ENCODE data around the gene RHCG. TPM values are rescaled to one million over a fixed set of nuclear protein-coding genes. Genes with fewer than 3 reads are reported as not detected.

The RHCG gene
- total and polyA plus RNA-seq, 2 of the 13 experiments (the other 11 are each of a cell fraction or from before 2014, with no cell fraction given), result not detected

DNA sequence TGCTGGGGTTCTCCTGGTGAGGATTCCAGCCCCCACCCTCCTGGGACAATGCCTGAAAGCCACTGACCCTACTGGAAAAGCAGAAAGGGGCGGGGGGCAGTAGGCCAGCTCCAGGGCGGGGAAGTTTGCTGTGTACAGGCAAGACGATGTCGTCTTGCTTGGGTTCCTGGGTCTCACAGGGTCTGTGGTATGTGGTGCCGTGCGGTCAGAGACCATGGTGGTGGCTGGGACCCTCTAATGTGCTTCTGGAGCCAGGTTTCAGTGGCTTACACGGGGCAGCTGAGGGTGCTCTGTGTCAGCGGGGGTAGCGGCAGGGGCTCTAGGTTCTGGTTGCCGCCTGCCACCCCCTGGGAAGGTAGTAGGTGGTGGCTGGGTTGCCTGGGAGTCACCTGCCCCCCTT lies 54.2 kb downstream of the RHCG start:
- no peak overlapping the region for H3K27ac ChIP-seq (ENCODE audit: extremely low read length, insufficient read depth, low read length)
- H2AFZ ChIP-seq (ENCODE audit: low read length), result no peak overlapping the region
- DNase-seq (ENCODE audit: low spot score) (no peak), FAIRE-seq (no peak), ATAC-seq (no peak)
- no TSS peak for BruUV-seq (replicated peaks)
- no peaks in the 10 kb centered on the region for H3K79me2 ChIP-seq (ENCODE audit: insufficient read depth, low read length)
- CTCF ChIA-PET (ENCODE audit: low intra/inter-chr PET ratio, low total read pairs), result interaction anchor here (1.3 to 2.3 kb wide), 2 partner anchors 30 to 115 kb away, joined by 7 to 34 read pairs; no protein-coding TSS in a partner anchor
- no peaks in the 10 kb centered on the region for H4K20me1 ChIP-seq (ENCODE audit: insufficient read depth, low read length)
- no peaks in the 10 kb centered on the region for H3K9me3 ChIP-seq (ENCODE audit: low read length)
- WGBS (ENCODE audit: low lambda C conversion rate), result 37% methylated on average over 6 of the region's 10 CpGs
- H3K9ac ChIP-seq (ENCODE audit: insufficient read depth, low read depth, low read length), result no peak overlapping the region
- peaks cover 1% of the 10 kb centered on the region for H3K4me1 ChIP-seq (ENCODE audit: insufficient read depth, low read length)
- no peak overlapping the region for H3K4me2 ChIP-seq (ENCODE audit: low read depth, low read length)
- intact Hi-C loops (cut with micrococcal nuclease; ENCODE audit: unreplicated experiment), result loop anchor here (1.0 kb wide), 1 partner anchor 31 kb away; no protein-coding TSS in a partner anchor
- peaks cover 4 to 37% of the 10 kb centered on the region in 2 experiments; a peak in 3 of 5 replicates for H3K27me3 ChIP-seq (ENCODE audit: control insufficient read depth in 1 of 2, insufficient read depth in 2 of 2, low read length in 2 of 2)
- POLR2A ChIA-PET, result no interaction called here
- in situ Hi-C loops (cut with HindIII; ENCODE audit: extremely low pct_ligation_motif_present, low pct_unique_long_range_greater_than_20kb), result no loop called here
- H3K4me3 ChIP-seq (replicated peaks in 1 of 3; ENCODE audit: insufficient read depth in 1 of 3, low read depth in 2 of 3, low read length in 3 of 3), result no peak overlapping the region
- no peaks in the 10 kb centered on the region for H3K36me3 ChIP-seq (replicated peaks in 1 of 2; ENCODE audit: control insufficient read depth in 1 of 2, insufficient read depth in 2 of 2, low read length in 2 of 2)
- TF ChIP-seq GZF1 (CRISPR knock-in tag; IDR thresholded peaks at IDR 0.05), result no peak
- no peak for TF ChIP-seq DNMT1 (CRISPR knock-in tag; IDR thresholded peaks at IDR 0.05)
- no peak for TF ChIP-seq ZNF556 (CRISPR knock-in tag; IDR thresholded peaks at IDR 0.05; ENCODE audit: borderline replicate concordance)
- TF ChIP-seq CBX2 (IDR thresholded peaks at IDR 0.05; ENCODE audit: low read depth, low read length), result no peak
- no peak for TF ChIP-seq CBX2 (CRISPR knock-in tag; IDR thresholded peaks at IDR 0.05; ENCODE audit: low read depth)
- TF ChIP-seq TBL1XR1 (IDR thresholded peaks at IDR 0.05; ENCODE audit: borderline replicate concordance, low read length, partially characterized antibody), result no peak
- no peak for TF ChIP-seq PRPF4 (IDR thresholded peaks at IDR 0.05; ENCODE audit: low read depth, low read length, poor library complexity, severe bottlenecking)
- TF ChIP-seq PCBP1 (IDR thresholded peaks at IDR 0.05; ENCODE audit: borderline replicate concordance, low read depth, low read length), result no peak
- no peak for TF ChIP-seq CHD2 (IDR thresholded peaks at IDR 0.05; ENCODE audit: low read depth, low read length)
- no peak for TF ChIP-seq NR2F1 (CRISPR knock-in tag; IDR thresholded peaks at IDR 0.05)
- TF ChIP-seq, protein P1, sequence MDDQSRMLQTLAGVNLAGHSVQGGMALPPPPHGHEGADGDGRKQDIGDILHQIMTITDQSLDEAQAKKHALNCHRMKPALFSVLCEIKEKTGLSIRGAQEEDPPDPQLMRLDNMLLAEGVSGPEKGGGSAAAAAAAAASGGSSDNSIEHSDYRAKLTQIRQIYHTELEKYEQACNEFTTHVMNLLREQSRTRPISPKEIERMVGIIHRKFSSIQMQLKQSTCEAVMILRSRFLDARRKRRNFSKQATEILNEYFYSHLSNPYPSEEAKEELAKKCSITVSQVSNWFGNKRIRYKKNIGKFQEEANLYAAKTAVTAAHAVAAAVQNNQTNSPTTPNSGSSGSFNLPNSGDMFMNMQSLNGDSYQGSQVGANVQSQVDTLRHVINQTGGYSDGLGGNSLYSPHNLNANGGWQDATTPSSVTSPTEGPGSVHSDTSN (CRISPR knock-in tag; IDR thresholded peaks at IDR 0.05; ENCODE audit: borderline replicate concordance), result no peak
- TF ChIP-seq, protein P2, sequence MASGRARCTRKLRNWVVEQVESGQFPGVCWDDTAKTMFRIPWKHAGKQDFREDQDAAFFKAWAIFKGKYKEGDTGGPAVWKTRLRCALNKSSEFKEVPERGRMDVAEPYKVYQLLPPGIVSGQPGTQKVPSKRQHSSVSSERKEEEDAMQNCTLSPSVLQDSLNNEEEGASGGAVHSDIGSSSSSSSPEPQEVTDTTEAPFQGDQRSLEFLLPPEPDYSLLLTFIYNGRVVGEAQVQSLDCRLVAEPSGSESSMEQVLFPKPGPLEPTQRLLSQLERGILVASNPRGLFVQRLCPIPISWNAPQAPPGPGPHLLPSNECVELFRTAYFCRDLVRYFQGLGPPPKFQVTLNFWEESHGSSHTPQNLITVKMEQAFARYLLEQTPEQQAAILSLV (CRISPR knock-in tag; IDR thresholded peaks at IDR 0.05; ENCODE audit: borderline replicate concordance), result no peak
- TF ChIP-seq KDM6A (CRISPR knock-in tag; IDR thresholded peaks at IDR 0.05; ENCODE audit: low read depth), result no peak
- no peak for TF ChIP-seq ZNF451 (CRISPR knock-in tag; IDR thresholded peaks at IDR 0.05)
- TF ChIP-seq ZNF292 (CRISPR knock-in tag; IDR thresholded peaks at IDR 0.05; ENCODE audit: borderline replicate concordance, low read depth), result no peak
- TF ChIP-seq PAF1 (CRISPR knock-in tag; IDR thresholded peaks at IDR 0.05), result no peak
- TF ChIP-seq ZNF20 (CRISPR knock-in tag; IDR thresholded peaks at IDR 0.05), result no peak
- no peak for TF ChIP-seq NBN (conservative IDR thresholded peaks at IDR 0.05)
- TF ChIP-seq, protein P3, sequence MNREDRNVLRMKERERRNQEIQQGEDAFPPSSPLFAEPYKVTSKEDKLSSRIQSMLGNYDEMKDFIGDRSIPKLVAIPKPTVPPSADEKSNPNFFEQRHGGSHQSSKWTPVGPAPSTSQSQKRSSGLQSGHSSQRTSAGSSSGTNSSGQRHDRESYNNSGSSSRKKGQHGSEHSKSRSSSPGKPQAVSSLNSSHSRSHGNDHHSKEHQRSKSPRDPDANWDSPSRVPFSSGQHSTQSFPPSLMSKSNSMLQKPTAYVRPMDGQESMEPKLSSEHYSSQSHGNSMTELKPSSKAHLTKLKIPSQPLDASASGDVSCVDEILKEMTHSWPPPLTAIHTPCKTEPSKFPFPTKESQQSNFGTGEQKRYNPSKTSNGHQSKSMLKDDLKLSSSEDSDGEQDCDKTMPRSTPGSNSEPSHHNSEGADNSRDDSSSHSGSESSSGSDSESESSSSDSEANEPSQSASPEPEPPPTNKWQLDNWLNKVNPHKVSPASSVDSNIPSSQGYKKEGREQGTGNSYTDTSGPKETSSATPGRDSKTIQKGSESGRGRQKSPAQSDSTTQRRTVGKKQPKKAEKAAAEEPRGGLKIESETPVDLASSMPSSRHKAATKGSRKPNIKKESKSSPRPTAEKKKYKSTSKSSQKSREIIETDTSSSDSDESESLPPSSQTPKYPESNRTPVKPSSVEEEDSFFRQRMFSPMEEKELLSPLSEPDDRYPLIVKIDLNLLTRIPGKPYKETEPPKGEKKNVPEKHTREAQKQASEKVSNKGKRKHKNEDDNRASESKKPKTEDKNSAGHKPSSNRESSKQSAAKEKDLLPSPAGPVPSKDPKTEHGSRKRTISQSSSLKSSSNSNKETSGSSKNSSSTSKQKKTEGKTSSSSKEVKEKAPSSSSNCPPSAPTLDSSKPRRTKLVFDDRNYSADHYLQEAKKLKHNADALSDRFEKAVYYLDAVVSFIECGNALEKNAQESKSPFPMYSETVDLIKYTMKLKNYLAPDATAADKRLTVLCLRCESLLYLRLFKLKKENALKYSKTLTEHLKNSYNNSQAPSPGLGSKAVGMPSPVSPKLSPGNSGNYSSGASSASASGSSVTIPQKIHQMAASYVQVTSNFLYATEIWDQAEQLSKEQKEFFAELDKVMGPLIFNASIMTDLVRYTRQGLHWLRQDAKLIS (CRISPR knock-in tag; IDR thresholded peaks at IDR 0.05), result no peak
